Suprapubic skin (tissue), 3 donors: ENCODE results near the gene CDK5RAP3.

ENCODE experiments used
- POLR2A ChIP-seq, 2 donors: fragments of 450-650 bp; IDR thresholded peaks; one replicate each; pipeline ENCODE4 v1.6.1; 2017; ENCODE audit warnings: antibody characterized with exemption in 2 of 2, mild to moderate bottlenecking in 2 of 2, moderate library complexity in 2 of 2
- TF ChIP-seq, protein P1 (sequence below), 2 donors: fragments of 200-600 bp in 1 of 2; fragments of 450-650 bp in 1 of 2; sonication (generic) in 1 of 2; IDR thresholded peaks; one replicate each; pipeline ENCODE4 v1.5.1; 2016 to 2019; ENCODE audit warnings: antibody characterized with exemption in 2 of 2, mild to moderate bottlenecking in 1 of 2, moderate library complexity in 1 of 2

DNA sequence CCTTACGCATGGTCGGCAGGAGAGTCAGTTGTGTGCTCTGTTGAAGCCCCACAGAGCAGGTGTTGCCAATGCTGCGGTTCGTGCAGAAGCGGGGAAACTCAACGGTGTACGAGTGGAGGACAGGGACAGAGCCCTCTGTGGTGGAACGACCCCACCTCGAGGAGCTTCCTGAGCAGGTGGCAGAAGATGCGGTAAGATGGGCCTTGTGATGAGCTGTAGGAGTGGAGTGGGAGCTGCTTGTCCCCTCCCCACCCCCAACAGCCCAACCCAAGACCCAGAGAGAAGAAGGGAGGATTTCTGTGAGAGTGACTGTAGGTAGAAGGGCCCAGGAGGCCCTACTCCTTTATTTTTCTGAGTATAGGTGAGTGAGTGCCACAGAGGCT lies 4.9 kb downstream of the CDK5RAP3 start:
- TF ChIP-seq, protein P1, sequence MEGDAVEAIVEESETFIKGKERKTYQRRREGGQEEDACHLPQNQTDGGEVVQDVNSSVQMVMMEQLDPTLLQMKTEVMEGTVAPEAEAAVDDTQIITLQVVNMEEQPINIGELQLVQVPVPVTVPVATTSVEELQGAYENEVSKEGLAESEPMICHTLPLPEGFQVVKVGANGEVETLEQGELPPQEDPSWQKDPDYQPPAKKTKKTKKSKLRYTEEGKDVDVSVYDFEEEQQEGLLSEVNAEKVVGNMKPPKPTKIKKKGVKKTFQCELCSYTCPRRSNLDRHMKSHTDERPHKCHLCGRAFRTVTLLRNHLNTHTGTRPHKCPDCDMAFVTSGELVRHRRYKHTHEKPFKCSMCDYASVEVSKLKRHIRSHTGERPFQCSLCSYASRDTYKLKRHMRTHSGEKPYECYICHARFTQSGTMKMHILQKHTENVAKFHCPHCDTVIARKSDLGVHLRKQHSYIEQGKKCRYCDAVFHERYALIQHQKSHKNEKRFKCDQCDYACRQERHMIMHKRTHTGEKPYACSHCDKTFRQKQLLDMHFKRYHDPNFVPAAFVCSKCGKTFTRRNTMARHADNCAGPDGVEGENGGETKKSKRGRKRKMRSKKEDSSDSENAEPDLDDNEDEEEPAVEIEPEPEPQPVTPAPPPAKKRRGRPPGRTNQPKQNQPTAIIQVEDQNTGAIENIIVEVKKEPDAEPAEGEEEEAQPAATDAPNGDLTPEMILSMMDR (IDR thresholded peaks at IDR 0.05) = no peak
- TF ChIP-seq POLR2A (IDR thresholded peaks at IDR 0.05) = no peak
